GM13977 (cell line): ENCODE results near the gene ORC2.
A peak's percentile ranks its signal among the peaks of the same experiment; 100 is the strongest.

Experiments used
- DNase-seq: peaks from one replicate; pipeline ENCODE4 v3.0.0; 2012; ENCODE audit warnings: low spot score
- in situ Hi-C: fragments of 300-500 bp; cut with MboI; formaldehyde crosslinking; loops from one replicate; pipeline ENCODE4 v1.12.0; 2022; ENCODE audit warnings: low sequenced_read_pairs, low pct_unique_long_range_greater_than_20kb, mixed read lengths, inconsistent platforms; ENCODE audit not compliant: unreplicated experiment
- TF ChIP-seq, protein P1 (sequence below): IDR thresholded peaks from 2 replicates; pipeline ENCODE4 v1.5.1; 2012; ENCODE audit warnings: mild to moderate bottlenecking, control low read depth; ENCODE audit not compliant: insufficient read depth; ENCODE audit errors: extremely low read depth, missing control alignments

Gene ORC2

DNA sequence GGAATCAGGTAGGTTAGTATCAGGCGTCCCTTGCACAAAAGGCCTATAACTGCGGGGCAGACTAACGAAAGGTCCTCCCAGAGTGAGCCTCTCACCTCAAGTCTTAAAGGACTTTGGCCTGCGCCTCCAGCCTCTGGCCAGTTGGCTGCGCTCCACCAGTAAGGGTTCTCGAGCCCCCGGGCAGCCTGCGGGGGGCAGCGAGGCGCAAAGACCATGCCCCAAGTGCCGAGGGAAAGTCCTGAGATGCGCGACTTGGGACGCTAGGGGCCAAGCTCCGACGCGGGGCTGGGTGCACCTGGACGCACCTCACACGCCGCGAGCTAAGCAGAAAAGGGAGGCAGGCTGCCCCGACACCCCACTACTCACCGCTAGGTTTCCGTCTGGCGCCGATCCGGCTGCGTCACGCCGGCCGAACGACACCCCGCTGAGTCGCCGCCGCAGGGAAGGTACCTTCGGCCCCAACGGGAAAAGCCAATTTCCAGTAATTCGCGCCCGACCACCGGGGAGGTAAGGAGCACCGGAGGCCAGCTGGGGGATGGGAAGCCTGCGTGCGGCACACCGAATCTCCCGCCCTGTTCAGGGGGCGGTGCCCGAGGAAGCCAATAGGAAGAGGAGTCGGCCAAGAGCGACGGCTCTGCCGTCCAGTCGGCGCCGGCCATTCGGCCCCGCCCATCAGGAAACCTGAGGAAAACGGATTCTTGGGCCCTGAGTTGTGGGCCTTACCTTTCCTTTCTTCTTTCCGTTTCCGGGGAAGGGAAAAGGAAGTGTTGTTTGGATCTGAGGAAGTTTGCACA, at the start of gene ORC2:
Gene ORC2 (minus strand): TSS at position 537 of the 794 bp plus-strand sequence. CDS start 5,537 bp downstream, outside the sequence.
- in situ Hi-C loops: no loop called here
- TF ChIP-seq, protein P1, sequence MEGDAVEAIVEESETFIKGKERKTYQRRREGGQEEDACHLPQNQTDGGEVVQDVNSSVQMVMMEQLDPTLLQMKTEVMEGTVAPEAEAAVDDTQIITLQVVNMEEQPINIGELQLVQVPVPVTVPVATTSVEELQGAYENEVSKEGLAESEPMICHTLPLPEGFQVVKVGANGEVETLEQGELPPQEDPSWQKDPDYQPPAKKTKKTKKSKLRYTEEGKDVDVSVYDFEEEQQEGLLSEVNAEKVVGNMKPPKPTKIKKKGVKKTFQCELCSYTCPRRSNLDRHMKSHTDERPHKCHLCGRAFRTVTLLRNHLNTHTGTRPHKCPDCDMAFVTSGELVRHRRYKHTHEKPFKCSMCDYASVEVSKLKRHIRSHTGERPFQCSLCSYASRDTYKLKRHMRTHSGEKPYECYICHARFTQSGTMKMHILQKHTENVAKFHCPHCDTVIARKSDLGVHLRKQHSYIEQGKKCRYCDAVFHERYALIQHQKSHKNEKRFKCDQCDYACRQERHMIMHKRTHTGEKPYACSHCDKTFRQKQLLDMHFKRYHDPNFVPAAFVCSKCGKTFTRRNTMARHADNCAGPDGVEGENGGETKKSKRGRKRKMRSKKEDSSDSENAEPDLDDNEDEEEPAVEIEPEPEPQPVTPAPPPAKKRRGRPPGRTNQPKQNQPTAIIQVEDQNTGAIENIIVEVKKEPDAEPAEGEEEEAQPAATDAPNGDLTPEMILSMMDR: peak; percentile 79
- peak; percentile 92 for DNase-seq

DNA sequence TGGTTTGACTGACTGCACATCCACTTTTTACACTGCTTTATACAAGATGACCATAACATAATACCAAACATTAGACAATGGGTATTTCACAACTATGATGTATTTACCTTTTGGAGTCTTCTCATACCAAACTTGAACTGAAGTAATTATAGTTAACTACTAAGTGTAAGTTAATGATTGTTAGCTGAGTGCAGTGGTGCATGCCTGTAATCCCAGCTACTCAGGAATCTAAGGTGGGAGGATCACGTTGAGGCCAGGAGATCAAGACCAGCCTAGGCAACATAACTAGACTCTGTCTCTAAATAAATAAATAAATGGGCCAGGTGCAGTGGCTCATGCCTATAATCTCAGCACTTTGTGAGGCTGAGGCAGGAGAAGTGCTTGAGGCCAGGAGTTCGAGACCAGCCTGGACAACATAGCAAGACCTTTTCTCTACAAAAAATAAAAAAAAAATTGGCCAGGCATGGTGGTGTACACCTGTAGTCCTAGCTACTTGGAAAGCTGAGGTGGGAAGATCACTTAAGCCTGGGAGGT, 44.9 kb upstream of the ORC2 start:
- no peak for DNase-seq
- in situ Hi-C loops: no loop called here
- TF ChIP-seq, protein P1: no peak

DNA sequence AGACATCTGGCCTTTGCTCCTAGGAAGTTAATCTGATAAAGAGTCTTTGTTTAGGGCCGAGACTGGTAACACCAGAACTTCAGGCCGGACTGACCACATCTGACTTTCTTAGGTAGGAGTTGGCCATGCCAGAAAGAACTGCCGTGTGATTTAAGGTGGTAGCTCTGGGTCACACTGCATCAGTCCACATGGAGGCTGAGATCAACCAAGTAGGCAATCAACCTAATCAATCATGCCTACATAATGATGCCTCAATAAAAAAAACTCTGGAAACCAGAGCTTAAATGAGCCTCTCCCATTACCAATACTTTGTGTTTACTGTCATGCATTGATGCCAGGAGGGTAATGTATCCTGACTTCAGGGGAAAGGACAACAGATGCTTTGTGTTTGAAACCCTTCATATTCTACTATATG, 44.1 kb upstream of the ORC2 start:
- in situ Hi-C loops: no loop called here
- no peak for DNase-seq
- TF ChIP-seq, protein P1: no peak

DNA sequence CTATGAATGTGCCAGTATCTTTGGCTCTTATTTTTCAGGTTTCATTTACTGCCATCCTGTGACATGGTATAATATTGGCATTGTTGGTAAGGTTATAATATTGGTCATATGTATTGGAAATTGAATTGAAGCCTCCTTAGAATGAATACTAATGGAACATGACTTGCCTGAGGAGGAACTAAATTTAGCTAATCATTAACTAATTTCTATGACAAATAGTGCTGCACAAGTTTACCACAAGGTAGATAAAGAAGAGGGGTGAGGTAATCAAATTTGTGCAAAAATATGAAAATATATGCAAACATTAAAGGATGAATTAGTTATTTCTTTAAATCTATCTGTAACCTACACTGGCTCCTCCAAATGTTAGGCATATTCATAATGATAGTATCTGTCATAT, 43.2 kb upstream of the ORC2 start:
- TF ChIP-seq, protein P1: no peak
- in situ Hi-C loops: no loop called here
- no peak for DNase-seq

DNA sequence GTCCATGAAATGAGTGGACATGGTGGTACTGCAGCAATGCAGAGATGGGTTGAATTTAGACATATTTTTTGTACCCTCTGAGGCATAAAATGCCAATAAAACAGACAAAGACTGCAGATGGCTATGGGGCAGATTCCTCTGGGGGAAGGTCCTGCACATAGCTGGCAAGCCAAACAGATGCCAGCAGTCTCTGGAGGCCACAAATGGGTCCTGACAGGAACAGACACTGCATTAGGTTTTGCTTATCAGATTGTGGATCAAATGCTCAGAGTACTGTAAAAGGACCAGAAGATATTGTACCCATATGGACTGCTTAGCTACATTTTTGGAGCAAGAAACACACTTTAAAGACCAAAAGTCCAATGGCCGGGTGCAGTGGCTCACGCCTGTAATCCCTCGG, 40.9 kb upstream of the ORC2 start:
- TF ChIP-seq, protein P1: no peak
- DNase-seq: no peak
- in situ Hi-C loops: no loop called here

DNA sequence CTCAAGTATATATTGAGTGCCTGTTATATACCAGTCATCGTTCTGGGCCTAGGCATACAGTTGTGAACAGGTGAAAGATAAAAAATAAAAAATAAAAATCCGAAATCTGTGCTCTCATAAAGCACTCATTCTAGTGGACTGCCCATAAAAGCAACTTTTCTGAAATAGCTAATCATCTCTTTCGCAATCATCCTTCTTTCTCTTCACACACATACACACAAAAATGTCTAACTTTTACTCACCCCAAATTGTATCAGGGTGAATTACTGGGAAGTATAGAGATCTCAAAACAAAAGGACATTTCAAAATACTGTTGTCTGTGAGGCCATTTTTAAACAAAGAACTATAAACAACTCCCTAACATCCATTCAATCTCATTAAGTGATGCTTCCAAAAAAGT, 29.6 kb upstream of the ORC2 start:
- TF ChIP-seq, protein P1: no peak
- in situ Hi-C loops: no loop called here
- DNase-seq: no peak
